ENCODE results near the gene ZNF630.
"Not testable (repeated sequence)": the region's sequence is repeated elsewhere in the genome, so short reads cannot be mapped to it uniquely, and the experiment has no call there.

ZNF630 gene

GRCh38 chrX:48071064-48071985 lies at the start of gene ZNF630:
Gene ZNF630, minus strand, starts transcription at chrX:48071640. Its CDS starts 4,754 bp downstream, at chrX:48066886.
- peak; percentile 24 to 51 (median 38) for DNase-seq (ENCODE audit: low read depth in 2 of 3, low spot score in 1 of 3)

- DNase-seq (ENCODE audit: low read depth in 2 of 3, low spot score in 1 of 3): no peak
These were observed 36.3 kb upstream of the ZNF630 start for GRCh38 chrX:48107717-48108116.

GRCh38 chrX:48102874-48103374 lies 31.5 kb upstream of the ZNF630 start:
- no peak for DNase-seq (ENCODE audit: low read depth in 2 of 3, low spot score in 1 of 3)

DNA sequence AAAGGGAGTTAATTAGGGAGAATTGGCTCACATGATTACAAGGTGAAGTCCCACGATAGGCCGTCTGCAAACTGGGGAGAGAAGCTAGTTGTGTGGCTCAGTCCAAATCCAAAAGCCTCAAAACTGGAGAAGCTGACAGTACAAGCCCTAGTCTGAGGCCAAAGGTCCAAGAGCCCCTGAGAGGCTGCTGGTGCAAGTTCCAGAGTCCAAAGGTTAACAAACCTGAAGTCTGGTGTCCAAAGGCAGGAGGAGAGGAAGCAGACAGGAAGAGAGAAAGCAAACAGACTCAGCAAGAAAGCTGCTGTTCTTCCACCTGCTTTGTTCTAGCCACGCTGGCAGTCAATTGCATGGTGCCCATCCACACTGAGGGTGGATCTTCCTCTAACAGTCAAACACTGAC lies 30.0 kb upstream of the ZNF630 start:
- DNase-seq (ENCODE audit: low read depth in 2 of 3, low spot score in 1 of 3): no peak

- not testable (repeated sequence) for DNase-seq (ENCODE audit: low read depth in 2 of 3, low spot score in 1 of 3)
These were observed 21.1 kb upstream of the ZNF630 start for GRCh38 chrX:48092558-48092957.

- no peak for DNase-seq (ENCODE audit: low read depth in 2 of 3, low spot score in 1 of 3)
These were observed 18.7 kb upstream of the ZNF630 start for GRCh38 chrX:48090123-48090522.

- no peak for DNase-seq (ENCODE audit: low read depth in 2 of 3, low spot score in 1 of 3)
These were observed 14.6 kb upstream of the ZNF630 start for GRCh38 chrX:48086082-48086481.

DNA sequence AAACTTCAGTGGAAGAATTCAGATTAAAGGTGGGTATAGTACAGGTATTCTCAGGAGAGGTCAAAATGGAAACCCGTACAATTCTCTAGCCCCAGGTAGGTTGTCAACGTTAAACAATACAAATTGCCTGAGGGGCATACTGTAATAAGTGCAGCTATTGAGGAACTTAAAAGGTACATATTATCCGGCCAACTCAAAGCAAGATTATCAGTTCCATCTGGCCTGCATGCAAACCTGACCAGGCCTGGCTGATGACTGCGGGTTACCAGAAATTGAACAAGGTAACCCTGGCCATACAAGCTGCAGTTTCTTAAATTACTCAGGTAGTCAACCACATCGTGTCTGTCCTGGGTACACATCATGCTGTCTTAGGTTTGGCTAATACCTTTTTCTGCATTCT lies 12.3 kb upstream of the ZNF630 start:
- no peak for DNase-seq (ENCODE audit: low read depth in 2 of 3, low spot score in 1 of 3)

DNA sequence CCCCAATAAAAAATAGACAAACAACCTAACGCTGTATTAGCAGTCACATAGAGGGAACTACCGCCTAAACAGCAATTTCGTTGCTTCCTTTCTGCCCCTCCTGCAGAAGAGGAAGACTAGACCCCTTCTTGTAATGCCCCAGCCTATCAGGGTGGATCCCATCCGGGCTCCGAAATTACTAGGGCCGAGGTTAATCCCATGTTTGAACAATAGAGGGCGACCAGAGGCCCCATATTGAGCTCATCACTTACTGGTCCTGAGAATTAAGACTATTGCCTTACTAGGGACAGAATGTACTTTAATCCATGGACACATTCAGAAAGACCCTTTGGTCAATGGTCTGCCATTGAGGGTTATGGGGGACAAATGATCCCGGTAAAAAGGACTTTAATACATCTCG lies 11.8 kb upstream of the ZNF630 start:
- DNase-seq (ENCODE audit: low read depth in 2 of 3, low spot score in 1 of 3): peak; percentile 8 to 56 (median 11)

DNA sequence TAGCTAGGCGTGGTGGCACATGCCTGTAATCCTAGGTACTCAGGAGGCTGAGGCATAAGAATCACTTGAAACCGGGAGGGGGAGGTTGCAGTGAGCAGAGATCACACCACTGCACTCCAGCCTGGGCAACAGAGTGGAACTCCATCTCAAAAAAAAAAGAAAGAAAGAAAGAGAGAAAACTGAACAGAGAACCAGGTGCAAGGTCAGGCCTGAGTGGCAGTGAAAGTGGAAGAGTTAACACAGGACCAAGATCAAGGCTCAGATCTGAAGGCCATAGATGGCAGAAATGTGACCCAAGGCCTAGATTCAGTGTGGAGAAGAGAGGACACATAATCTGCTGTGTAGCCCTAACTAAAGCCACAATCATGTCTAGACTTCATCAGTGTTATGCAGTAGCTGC lies 4.9 kb upstream of the ZNF630 start:
- no peak for DNase-seq (ENCODE audit: low read depth in 2 of 3, low spot score in 1 of 3)

GRCh38 chrX:48071986-48072605 lies 656 bp upstream of the ZNF630 start:
- DNase-seq (ENCODE audit: low read depth in 2 of 3, low spot score in 1 of 3): no peak

DNA sequence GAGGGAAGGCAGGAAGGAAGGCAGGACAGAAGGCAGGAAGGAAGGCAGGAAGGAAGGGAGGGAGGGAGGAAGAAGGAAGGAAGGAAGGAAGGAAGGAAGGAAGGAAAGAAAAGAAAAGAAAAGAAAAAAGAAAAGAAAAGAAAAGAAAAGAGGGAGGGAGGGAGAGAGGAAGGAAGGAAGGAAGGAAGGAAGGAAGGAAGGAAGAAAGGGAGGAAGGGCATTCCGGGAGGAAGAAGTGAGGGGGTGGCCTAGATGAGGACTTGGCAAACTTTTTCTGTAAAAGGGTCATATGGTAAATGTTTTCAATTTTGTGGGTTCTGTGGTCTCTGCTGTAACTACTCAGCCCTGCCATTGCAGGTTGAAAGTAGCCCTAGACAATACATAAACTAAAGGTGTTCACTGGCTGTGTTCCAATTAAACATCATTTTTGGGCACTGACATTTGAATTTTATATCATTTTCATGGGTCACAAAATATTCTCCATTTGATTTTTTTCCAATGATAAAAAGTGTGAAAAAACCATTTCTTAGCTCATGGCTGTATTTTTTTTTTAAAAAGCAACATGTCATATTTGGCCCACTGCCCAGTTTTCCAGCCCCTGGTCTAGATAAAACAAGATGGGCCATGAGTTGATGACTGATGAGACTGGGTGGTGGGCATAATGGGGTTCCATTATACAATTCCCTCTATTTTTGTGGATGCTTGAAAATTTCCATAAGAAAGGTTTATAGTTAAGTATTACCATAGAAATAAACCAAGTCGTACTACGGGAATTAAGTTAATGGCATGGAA lies 3.1 kb downstream of the ZNF630 start:
- DNase-seq (ENCODE audit: low read depth in 2 of 3, low spot score in 1 of 3): no peak

DNA sequence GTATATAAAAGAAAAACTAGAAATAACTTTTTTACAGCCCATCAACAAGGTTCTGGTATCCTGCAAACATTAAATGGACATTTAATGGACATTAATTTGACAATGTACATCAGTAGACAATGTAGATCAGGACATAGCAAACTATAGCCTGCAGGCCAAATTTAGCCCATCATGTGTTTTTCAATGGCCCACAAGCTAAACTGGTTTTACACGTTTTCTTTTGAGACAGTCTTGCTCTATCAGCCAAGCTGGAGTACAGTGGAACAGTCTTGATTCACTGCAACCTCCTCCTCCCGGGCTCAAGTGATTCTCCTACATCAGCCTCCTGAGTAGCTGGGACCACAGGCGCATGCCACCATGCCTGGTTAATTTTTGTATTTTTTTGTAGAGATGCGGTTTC lies 7.2 kb downstream of the ZNF630 start:
- DNase-seq (ENCODE audit: low read depth in 2 of 3, low spot score in 1 of 3): no peak

GRCh38 chrX:48059296-48059639 lies 12.2 kb downstream of the ZNF630 start:
- DNase-seq (ENCODE audit: low read depth in 2 of 3, low spot score in 1 of 3): no peak

DNA sequence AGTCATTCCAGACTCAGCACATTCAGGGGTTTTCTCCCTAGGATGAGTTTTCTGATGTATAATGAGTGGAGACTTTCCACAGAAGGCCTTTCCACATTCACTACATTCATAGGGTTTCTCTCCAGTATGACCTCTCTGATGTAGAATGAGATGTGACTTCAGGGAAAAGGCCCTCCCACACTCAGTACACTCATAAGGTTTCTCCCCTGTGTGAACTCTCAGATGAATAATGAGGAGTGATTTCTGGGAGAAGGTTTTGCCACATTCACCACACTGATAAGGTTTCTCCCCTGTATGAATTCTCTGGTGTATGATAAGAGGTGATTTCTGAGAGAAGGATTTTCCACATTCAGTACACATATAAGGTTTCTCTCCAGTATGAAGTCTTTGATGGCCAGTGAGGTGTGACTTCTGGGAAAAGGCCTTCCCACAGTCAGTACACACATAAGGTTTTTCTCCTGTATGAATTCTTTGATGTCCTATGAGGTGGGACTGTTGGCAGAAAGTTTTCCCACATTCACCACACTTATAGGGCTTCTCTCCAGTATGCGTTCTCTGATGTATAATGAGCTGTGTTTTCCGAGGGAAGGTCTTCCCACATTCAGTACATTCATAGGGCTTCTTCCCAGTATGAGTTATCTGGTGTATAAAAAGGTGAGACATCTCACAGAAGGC lies 12.7 kb downstream of the ZNF630 start:
- no peak for DNase-seq (ENCODE audit: low read depth in 2 of 3, low spot score in 1 of 3)

- no peak for DNase-seq (ENCODE audit: low read depth in 2 of 3, low spot score in 1 of 3)
These were observed 24.6 kb downstream of the ZNF630 start for GRCh38 chrX:48046846-48047245.

DNA sequence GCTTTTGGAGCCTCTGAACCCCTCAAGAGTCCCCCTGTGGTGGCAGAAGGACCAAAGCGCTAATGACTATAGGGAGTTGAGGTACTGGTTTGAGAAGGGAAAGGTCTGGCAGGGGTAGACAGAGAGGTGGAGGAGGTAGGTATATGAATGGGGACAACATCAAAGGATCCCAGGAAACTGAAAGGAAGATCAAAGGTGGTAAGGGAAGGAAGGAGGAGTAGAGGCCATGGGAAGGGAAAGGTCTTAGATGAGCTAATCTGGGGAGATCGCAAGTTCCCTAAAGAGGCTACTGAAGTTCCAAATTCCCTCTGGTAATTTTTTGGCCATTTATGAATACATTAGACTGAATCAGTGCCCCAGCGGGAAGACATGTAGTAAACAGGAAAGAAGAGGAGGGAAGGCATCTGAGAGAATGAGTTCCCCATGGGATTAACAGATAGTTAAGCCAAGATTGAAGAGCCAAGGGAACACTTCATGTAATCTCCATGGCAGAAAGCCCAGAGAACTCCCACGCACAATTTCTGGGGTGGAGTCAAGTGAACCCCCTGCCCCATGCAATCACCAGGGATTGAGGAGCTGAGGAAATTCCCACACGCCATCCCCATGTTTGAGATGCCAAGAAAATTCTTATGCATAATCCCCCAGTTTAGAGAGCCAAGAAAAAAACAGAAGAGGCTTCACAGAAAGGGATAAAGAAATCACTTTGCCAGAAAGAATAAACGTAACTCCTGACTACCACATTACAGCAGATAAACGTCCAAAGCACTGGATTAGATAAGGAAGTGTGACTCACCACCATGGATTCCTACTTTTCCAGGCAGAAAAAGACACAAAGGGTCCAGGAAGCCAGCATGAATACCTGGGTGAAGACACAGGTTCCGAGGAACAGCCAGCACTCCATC lies 25.8 kb downstream of the ZNF630 start:
- no peak for DNase-seq (ENCODE audit: low read depth in 2 of 3, low spot score in 1 of 3)

DNA sequence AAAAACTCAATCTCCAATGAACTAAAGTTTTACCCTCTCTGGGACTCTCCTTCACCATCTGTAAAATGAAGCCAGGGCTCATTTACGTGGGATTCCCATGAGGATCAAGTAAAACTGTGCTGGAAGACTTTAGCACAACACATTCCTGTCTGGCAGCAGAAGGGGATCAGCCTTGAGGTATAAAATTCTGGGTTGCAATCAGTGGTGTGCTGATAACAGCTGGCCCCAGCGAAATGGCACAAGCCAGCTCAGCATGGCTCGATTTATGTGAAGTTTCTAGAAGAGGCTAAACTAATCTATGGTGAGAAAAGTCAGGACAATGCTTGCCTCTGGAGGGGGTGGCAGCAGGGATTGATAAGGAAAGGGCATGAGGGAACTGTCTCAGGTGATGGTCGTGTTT lies 28.4 kb downstream of the ZNF630 start:
- no peak for DNase-seq (ENCODE audit: low read depth in 2 of 3, low spot score in 1 of 3)

GRCh38 chrX:48035891-48036290 lies 35.5 kb downstream of the ZNF630 start:
- no peak for DNase-seq (ENCODE audit: low read depth in 2 of 3, low spot score in 1 of 3)

DNA sequence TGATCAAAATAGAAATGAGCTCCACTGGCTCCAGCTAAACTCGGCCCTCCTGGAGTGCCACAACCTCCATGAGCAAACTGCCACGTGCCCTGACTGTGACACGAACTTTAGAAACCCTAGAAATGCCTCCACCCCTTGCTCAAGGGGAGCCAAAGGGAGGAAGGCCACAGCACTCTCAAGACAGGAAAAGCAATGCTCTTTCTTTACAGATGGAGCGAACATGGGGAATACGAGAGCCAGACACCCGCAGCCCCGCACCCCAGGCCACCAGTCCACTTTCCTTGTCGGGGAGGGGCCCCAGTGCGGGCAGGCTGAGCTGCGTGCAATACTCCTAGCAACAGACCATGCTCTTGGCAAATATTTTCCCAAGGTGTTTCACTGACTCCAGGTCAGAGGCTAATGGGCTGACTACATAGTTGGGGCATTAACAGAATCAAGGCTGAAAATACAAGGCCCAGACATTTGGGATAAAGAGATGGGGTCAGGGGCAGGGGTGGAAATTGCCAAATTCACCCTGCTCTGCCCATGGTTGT lies 40.7 kb downstream of the ZNF630 start:
- not testable (repeated sequence) for DNase-seq (ENCODE audit: low read depth in 2 of 3, low spot score in 1 of 3)

Measured in stimulated activated CD4-positive, alpha-beta T cell treated with anti-CD3 and anti-CD28 coated beads, Interleukin-12 subunit alpha, Interleukin-12 subunit beta, amount 100 ng/mL, for 48 hours (primary cell).